ENCODE results near the gene TOM1L2. TPM values are rescaled to one million over a fixed set of nuclear protein-coding genes. Genes with fewer than 3 reads are reported as not detected.

Gene TOM1L2
- polyA plus RNA-seq, 1 experiment, result 25.5 TPM

GRCh38 chr17:18004884-18005305 is 32.7 kb upstream of the TOM1L2 start:
- no peak overlapping the region for H3K27ac ChIP-seq (ENCODE audit: low read depth, low read length)
- no peaks in the 10 kb centered on the region for H3K27me3 ChIP-seq (ENCODE audit: control insufficient read depth, insufficient read depth, low read length)
- no peak for DNase-seq (ENCODE audit: low read depth, low spot score)
- H3K9me3 ChIP-seq (ENCODE audit: control insufficient read depth, insufficient read depth, low read length), result no peaks in the 10 kb centered on the region; the same call in 1 of the 2 replicates
- CTCF ChIA-PET, result interaction anchor here (1.1 kb wide), 1 partner anchor 114 kb away, joined by 3 read pairs; no protein-coding TSS in a partner anchor
- TF ChIP-seq, protein P1, sequence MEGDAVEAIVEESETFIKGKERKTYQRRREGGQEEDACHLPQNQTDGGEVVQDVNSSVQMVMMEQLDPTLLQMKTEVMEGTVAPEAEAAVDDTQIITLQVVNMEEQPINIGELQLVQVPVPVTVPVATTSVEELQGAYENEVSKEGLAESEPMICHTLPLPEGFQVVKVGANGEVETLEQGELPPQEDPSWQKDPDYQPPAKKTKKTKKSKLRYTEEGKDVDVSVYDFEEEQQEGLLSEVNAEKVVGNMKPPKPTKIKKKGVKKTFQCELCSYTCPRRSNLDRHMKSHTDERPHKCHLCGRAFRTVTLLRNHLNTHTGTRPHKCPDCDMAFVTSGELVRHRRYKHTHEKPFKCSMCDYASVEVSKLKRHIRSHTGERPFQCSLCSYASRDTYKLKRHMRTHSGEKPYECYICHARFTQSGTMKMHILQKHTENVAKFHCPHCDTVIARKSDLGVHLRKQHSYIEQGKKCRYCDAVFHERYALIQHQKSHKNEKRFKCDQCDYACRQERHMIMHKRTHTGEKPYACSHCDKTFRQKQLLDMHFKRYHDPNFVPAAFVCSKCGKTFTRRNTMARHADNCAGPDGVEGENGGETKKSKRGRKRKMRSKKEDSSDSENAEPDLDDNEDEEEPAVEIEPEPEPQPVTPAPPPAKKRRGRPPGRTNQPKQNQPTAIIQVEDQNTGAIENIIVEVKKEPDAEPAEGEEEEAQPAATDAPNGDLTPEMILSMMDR (IDR thresholded peaks at IDR 0.05; ENCODE audit: low read depth, low read length), result peak; percentile 53; the same call in 1 of the 2 replicates
- H3K4me3 ChIP-seq (ENCODE audit: low read depth, low read length), result no peak overlapping the region
- POLR2A ChIA-PET, result no interaction called here

- Histone ChIP-seq H3K27ac (ENCODE audit: low read depth, low read length) (no peak overlapping the region), H3K27me3 (ENCODE audit: control insufficient read depth, insufficient read depth, low read length) (no peaks in the 10 kb centered on the region), H3K4me3 (ENCODE audit: low read depth, low read length) (no peak overlapping the region), H3K9me3 (ENCODE audit: control insufficient read depth, insufficient read depth, low read length) (no peaks in the 10 kb centered on the region)
- ChIA-PET POLR2A (no interaction called here), CTCF (interaction anchor here (0.6 to 1.1 kb wide), 4 partner anchors 20 to 240 kb away, joined by 3 to 7 read pairs (median 4); no protein-coding TSS in a partner anchor)
- no peak for DNase-seq (ENCODE audit: low read depth, low spot score)
- TF ChIP-seq, protein P1 (IDR thresholded peaks at IDR 0.05; ENCODE audit: low read depth, low read length), result no peak
Measured at GRCh38 chr17:18004345-18004744, 32.1 kb upstream of the TOM1L2 start.

DNA sequence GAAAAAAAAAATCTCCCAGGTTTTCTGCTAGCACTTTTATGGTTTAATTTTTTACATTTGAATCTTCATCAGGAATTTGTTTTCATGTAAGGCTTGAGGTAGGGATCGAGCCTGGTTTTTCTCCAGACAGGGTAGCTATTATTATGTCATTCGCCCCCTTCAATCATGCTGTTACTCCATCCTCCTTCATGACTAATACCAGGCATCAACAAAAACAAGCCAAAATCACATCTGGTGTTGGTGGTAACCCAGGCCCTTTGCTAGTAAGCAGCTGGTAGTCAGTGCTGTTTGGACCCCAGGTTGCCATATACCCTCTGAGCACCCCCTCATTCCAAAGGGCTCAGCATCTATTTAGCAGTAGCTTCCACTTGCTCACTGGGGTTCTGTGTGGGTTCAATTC is 30.0 kb upstream of the TOM1L2 start:
- ChIA-PET CTCF (interaction anchor here (1.5 kb wide), 1 partner anchor 43 kb away, joined by 5 read pairs; no protein-coding TSS in a partner anchor), POLR2A (no interaction called here)
- no peaks in the 10 kb centered on the region for H3K27me3 ChIP-seq (ENCODE audit: control insufficient read depth, insufficient read depth, low read length)
- H3K4me3 ChIP-seq (ENCODE audit: low read depth, low read length), result no peak overlapping the region
- TF ChIP-seq, protein P1 (IDR thresholded peaks at IDR 0.05; ENCODE audit: low read depth, low read length), result no peak
- H3K9me3 ChIP-seq (ENCODE audit: control insufficient read depth, insufficient read depth, low read length), result no peaks in the 10 kb centered on the region
- no peak for DNase-seq (ENCODE audit: low read depth, low spot score)
- H3K27ac ChIP-seq (ENCODE audit: low read depth, low read length), result no peak overlapping the region

DNA sequence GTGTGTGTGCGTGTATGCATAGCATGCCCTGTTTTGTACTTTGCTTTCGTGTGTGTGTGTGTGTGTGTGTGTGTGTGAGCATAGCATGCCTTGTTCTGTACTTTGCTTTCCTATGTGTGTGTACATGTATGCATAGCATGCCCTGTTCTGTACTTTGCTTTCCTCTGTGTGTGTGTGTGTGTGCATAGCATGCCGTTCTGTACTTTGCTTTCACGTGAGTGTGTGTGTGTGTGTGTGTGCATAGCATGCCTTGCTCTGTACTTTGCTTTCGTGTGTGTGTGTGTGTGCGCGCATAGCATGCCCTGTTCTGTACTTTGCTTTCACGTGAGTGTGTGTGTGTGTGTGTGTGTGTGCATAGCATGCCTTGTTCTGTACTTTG is 27.8 kb upstream of the TOM1L2 start:
- TF ChIP-seq, protein P1 (IDR thresholded peaks at IDR 0.05; ENCODE audit: low read depth, low read length), result no peak
- H3K9me3 ChIP-seq (ENCODE audit: control insufficient read depth, insufficient read depth, low read length), result no peaks in the 10 kb centered on the region
- ChIA-PET CTCF (no interaction called here), POLR2A (no interaction called here)
- DNase-seq (ENCODE audit: low read depth, low spot score), result no peak
- H3K27ac ChIP-seq (ENCODE audit: low read depth, low read length), result no peak overlapping the region
- H3K27me3 ChIP-seq (ENCODE audit: control insufficient read depth, insufficient read depth, low read length), result no peaks in the 10 kb centered on the region
- no peak overlapping the region for H3K4me3 ChIP-seq (ENCODE audit: low read depth, low read length)

GRCh38 chr17:17999364-18000029 is 27.3 kb upstream of the TOM1L2 start:
- no peak overlapping the region for H3K27ac ChIP-seq (ENCODE audit: low read depth, low read length)
- ChIA-PET CTCF (no interaction called here), POLR2A (no interaction called here)
- H3K9me3 ChIP-seq (ENCODE audit: control insufficient read depth, insufficient read depth, low read length), result no peaks in the 10 kb centered on the region
- TF ChIP-seq, protein P1 (IDR thresholded peaks at IDR 0.05; ENCODE audit: low read depth, low read length), result no peak
- no peak overlapping the region for H3K4me3 ChIP-seq (ENCODE audit: low read depth, low read length)
- DNase-seq (ENCODE audit: low read depth, low spot score), result no peak
- H3K27me3 ChIP-seq (ENCODE audit: control insufficient read depth, insufficient read depth, low read length), result no peaks in the 10 kb centered on the region

Measured in AG04450 (cell line).